RWPE2 (cell line): ENCODE measurements around the gene EPB41L5.

Experiments
- ATAC-seq: fragments of 200-7000 bp; cut with Tn5 transposase; 3 replicates; pipeline ENCODE4 v1.9.1; 2021; ENCODE audit warnings: low read depth
- DNase-seq: peaks from one replicate; pipeline ENCODE4 v3.0.0-alpha.2; 2020; ENCODE audit warnings: low spot score
- H3K27ac ChIP-seq: fragments of 450-650 bp; 2 replicates; pipeline ENCODE4 v1.5.1; 2017; ENCODE audit warnings: mild to moderate bottlenecking; ENCODE audit not compliant: poor library complexity, severe bottlenecking
- H3K27me3 ChIP-seq: fragments of 250-450 bp; sonication (Bioruptor Pico); 2 replicates; pipeline ENCODE4 v1.5.1; 2021; ENCODE audit warnings: mild to moderate bottlenecking, moderate library complexity; ENCODE audit not compliant: insufficient read depth, poor library complexity, severe bottlenecking
- H3K36me3 ChIP-seq: fragments of 250-450 bp; sonication (Bioruptor Pico); 2 replicates; pipeline ENCODE4 v1.5.1; 2020; ENCODE audit warnings: low read depth, mild to moderate bottlenecking, moderate library complexity
- H3K4me1 ChIP-seq: fragments of 250-450 bp; sonication (Bioruptor Pico); 2 replicates; pipeline ENCODE4 v1.5.1; 2021; ENCODE audit warnings: mild to moderate bottlenecking, moderate library complexity; ENCODE audit not compliant: insufficient read depth, poor library complexity, severe bottlenecking
- H3K4me3 ChIP-seq: fragments of 250-450 bp; sonication (Bioruptor Pico); 2 replicates; pipeline ENCODE4 v1.5.1; 2021; ENCODE audit warnings: mild to moderate bottlenecking, moderate library complexity; ENCODE audit not compliant: severe bottlenecking
- H3K9me3 ChIP-seq: fragments of 250-450 bp; sonication (Bioruptor Pico); 2 replicates; pipeline ENCODE4 v1.5.1; 2021; ENCODE audit warnings: mild to moderate bottlenecking, moderate library complexity; ENCODE audit not compliant: severe bottlenecking
- CTCF ChIP-seq: fragments of 450-650 bp; IDR thresholded peaks from one replicate; pipeline ENCODE4 v1.5.1; 2017; ENCODE audit warnings: mild to moderate bottlenecking, moderate library complexity; ENCODE audit not compliant: poor library complexity, severe bottlenecking

Gene EPB41L5

GRCh38 chr2:120179396-120179795 is 166.5 kb downstream of the EPB41L5 start:
- Histone ChIP-seq H3K4me1 (peaks cover 14% of the 10 kb centered on the region), H3K9me3 (no peaks in the 10 kb centered on the region), H3K27ac (no peak overlapping the region), H3K27me3 (no peaks in the 10 kb centered on the region), H3K4me3 (no peak overlapping the region), H3K36me3 (no peaks in the 10 kb centered on the region)
- DNase-seq = no peak
- no peak for ATAC-seq
- TF ChIP-seq CTCF = no peak

- ATAC-seq (no peak), DNase-seq (no peak)
- no peaks in the 10 kb centered on the region for H3K36me3 ChIP-seq
- no peaks in the 10 kb centered on the region for H3K27me3 ChIP-seq
- H3K27ac ChIP-seq = no peak overlapping the region
- peaks cover 14% of the 10 kb centered on the region for H3K4me1 ChIP-seq
- H3K9me3 ChIP-seq = no peaks in the 10 kb centered on the region
- no peak overlapping the region for H3K4me3 ChIP-seq
- TF ChIP-seq CTCF = no peak
Measured at GRCh38 chr2:120180066-120180465, 167.2 kb downstream of the EPB41L5 start.

- Histone ChIP-seq H3K27ac (no peak overlapping the region), H3K4me3 (no peak overlapping the region), H3K36me3 (no peaks in the 10 kb centered on the region), H3K4me1 (peaks cover 7% of the 10 kb centered on the region), H3K27me3 (no peaks in the 10 kb centered on the region), H3K9me3 (no peaks in the 10 kb centered on the region)
- ATAC-seq (no peak), DNase-seq (no peak)
- TF ChIP-seq CTCF = no peak
Measured at GRCh38 chr2:120182019-120182560, 169.2 kb downstream of the EPB41L5 start.

- no peak for DNase-seq
- Histone ChIP-seq H3K36me3 (no peaks in the 10 kb centered on the region), H3K4me1 (no peaks in the 10 kb centered on the region), H3K9me3 (peaks cover 4% of the 10 kb centered on the region), H3K4me3 (no peak overlapping the region), H3K27ac (no peak overlapping the region), H3K27me3 (no peaks in the 10 kb centered on the region)
- no peak for ATAC-seq
- no peak for TF ChIP-seq CTCF
Measured at GRCh38 chr2:120189189-120189588, 176.3 kb downstream of the EPB41L5 start.

GRCh38 chr2:120192280-120192679 is 179.4 kb downstream of the EPB41L5 start:
- Histone ChIP-seq H3K27ac (no peak overlapping the region), H3K4me3 (no peak overlapping the region), H3K9me3 (peaks cover 4% of the 10 kb centered on the region), H3K27me3 (no peaks in the 10 kb centered on the region), H3K4me1 (no peaks in the 10 kb centered on the region), H3K36me3 (no peaks in the 10 kb centered on the region)
- DNase-seq (no peak), ATAC-seq (no peak)
- TF ChIP-seq CTCF = no peak
